Right hindlimb (tissue), 1 donor: ENCODE measurements around the gene FAM124A.
A peak's percentile ranks its signal among the peaks of the same experiment; 100 is the strongest.

Experiments used
- DNase-seq: peaks from one replicate; pipeline ENCODE4 v3.0.0-alpha.2; 2018

FAM124A gene, protein sequence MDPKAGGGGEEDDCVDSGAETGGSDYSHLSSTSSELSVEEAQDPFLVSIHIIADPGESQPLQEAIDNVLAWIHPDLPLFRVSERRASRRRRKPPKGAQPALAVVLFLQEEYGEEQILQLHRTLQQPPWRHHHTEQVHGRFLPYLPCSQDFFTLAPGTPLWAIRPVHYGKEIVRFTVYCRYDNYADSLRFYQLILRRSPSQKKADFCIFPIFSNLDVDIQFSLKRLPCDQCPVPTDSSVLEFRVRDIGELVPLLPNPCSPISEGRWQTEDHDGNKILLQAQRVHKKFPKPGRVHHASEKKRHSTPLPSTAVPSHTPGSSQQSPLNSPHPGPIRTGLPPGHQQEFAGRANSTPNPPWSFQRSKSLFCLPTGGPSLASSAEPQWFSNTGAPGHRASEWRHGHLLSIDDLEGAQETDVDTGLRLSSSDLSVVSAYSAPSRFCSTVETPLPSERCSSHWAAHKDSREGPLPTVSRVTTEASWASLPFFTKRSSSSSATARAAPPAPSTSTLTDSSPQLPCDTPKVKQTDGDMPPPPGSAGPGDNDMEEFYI

DNA sequence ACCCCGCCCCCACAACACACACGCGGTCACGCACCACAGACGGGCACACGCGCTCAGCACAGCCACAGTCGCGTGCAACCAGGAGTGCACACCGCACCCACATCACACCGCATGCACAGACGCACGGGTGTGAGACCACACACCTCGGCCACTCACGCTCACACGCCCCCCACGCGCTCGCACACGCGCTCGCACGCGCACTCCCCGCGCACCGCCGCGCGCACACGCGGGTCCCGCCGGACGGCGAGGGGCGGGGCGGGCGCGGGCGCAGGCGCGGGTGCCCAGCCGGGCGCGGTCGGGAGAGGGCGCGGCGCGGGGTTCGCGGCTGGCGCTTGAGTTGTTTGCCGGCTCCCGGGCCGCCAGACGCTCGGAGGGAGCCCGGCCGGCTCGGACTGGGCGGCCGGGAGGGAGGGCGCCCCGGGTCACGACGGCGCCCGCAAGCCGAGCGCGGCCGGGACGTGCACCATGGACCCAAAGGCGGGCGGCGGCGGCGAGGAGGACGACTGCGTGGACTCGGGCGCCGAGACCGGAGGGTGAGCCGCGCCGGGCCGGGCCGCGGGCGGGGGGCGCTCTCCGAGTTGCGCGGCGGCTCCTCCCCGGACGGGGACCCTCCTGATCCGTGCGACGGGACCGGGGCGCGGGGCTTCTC is at the start of gene FAM124A:
TSS of gene FAM124A (plus strand) at position 362 of the 649 bp plus-strand sequence. CDS start at position 466, 104 bp downstream.
- DNase-seq = peak; percentile 60

- no peak for DNase-seq
Observed at GRCh38 chr13:51175021-51175420, 47.2 kb upstream of the FAM124A start.

- DNase-seq = no peak
Observed at GRCh38 chr13:51175639-51176038, 46.6 kb upstream of the FAM124A start.

GRCh38 chr13:51177188-51177587 is 45.0 kb upstream of the FAM124A start:
- DNase-seq = no peak

- no peak for DNase-seq
Observed at GRCh38 chr13:51178456-51179074, 43.6 kb upstream of the FAM124A start.

DNA sequence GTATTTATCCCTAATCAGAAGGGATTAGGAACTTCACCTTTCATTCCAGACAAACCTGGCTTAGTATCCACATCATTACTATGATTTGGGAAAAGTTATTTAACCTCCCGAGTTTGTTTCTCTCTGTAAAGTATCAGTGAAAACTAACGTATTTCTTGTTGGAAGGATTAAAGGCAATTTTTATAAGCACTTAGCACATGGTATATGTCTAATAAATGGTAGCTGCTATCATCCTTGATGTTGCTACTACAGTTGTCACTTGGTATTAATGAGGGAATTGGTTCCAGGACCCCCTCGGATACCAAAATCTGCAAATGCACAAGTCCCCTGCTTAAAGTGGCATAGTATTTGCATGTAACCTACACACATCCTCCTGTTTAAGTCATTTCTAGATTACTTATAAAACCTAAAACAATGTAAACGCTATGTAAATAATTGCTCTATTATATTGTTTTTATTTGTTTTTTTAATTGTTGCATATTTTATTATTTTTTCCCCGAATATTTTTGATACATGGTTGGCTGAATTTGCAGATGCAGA is 42.7 kb upstream of the FAM124A start:
- no peak for DNase-seq

DNA sequence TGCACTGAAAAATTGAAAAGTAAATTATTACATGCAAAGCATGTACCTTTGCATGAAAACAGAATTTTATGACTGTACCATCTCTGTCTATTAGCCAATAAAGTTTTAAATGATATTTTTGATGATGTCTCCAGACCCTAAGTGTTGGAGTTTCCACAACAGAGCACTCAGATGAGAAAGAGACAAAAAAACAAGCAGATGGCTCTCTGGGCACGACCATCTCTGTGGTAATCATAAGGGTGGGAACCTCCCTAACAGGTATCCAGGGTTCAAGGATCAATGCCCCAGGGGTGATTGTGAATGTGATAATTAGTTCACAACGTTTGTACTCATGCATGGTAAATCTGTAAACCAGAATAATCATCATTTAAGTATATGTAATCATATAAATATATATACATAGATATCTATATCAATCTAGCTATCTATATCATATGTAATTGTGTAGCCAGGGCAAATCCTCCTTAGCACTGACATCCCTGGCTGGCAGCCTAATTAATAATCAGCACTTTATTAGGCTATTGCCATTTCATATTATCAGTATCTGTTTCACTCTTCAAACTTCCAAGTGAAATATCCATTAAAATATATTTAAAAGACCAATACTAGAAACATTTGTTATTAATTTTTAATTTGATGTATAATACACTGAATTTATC is 41.2 kb upstream of the FAM124A start:
- no peak for DNase-seq

GRCh38 chr13:51181786-51182383 is 40.3 kb upstream of the FAM124A start:
- no peak for DNase-seq

GRCh38 chr13:51191743-51192142 is 30.5 kb upstream of the FAM124A start:
- no peak for DNase-seq

DNA sequence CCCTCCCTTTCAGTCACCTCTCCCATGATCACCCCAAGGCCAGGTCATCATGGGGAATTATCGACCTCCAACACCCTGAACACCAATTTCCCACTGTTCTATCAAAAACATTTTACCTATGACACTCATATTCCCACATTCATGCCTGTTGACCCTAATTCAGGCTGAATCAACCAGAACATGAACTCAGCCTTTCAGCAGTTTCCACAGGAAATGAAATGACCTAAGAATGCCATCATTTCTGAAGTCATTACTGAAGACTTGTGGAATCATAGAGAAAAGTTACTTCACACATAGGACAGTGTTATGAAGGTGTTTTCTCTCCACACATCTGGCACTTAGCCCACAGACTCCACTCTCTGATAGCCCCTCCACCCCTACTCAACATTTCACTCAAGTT is 29.9 kb upstream of the FAM124A start:
- DNase-seq = no peak

GRCh38 chr13:51193387-51193786 is 28.8 kb upstream of the FAM124A start:
- DNase-seq = no peak

DNA sequence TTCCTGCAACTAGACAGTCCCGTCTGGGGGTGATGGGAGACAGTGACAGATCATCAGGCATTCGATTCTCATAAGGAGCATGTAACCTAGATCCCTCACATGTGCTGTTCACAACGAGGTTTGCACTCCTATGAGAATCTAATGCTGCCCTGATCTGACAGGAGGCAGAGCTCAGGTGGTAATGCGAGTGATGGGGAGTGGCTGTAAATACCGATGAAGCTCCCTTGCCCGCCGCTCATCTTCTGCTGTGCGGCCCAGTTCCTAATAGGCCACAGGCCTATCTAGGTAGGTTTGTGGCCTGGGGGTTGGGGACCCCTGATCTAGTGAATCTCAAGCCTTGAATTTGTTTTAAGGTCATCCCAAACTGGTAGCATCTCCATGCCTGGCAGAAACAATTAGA is 27.3 kb upstream of the FAM124A start:
- no peak for DNase-seq

DNA sequence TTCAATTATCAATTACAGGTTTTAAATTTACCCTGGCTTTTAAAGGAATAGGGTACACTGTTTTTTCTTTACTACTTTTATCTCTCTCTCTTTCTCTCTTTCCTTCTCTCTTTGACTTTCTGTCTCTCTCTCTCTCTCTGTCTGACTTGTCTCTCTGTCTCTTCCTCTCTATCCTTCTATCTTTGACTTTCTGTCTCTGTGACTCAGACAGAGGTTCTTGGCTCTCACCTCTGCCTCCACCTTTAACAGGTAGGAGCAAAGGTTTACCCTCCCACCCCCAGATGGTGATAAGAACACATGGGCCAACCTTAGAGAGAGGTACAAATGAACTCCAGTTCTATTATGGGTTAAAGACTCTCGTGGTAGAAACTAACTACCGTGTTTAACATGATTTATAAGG is 20.3 kb upstream of the FAM124A start:
- DNase-seq = no peak

DNA sequence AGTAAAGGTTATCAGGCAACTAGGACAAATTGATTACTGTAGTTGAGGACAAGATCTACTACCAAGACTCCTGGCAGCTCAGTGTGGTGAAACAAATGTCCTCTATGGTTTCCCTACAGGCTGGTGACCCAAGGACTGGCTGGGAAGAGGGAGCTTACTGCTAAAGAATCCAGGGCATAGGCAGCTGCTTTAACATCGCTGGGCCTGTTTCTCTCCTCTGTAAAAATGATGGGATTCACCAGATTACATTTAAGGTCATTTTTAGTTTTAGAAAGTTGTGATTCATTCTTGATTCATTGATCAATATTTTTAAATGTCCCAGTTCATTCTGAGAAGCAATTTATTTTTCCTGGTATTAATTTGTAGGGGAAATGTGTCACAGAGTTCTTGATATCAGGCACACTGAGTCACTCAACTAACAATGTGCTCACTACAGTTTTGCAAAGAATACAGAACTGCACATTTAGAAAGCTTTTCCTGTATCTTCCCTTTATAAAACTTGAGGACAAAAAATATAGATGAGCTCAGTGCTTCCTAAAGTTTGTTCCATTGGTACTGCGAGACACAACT is 19.6 kb upstream of the FAM124A start:
- no peak for DNase-seq

DNA sequence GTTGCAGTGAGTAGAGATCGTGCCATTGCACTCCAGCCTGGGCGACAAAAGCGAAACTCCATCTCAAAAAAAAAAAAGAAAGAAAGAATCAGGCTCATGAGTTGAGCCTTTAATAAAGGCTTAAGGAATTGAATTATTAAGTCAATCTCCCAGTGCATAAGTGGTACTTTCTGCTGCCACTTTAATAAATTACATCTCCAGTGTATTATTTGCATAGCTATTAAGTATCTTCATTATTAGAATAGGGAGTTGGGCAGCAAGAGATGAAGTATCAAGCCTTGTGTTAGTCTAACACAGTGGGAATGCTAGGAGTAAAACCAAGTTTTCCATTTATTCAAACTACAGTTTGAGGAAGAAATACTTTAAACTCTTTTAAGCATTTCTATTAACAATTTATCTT is 15.6 kb upstream of the FAM124A start:
- no peak for DNase-seq

- no peak for DNase-seq
Observed at GRCh38 chr13:51207881-51208280, 14.3 kb upstream of the FAM124A start.

GRCh38 chr13:51208716-51209115 is 13.5 kb upstream of the FAM124A start:
- no peak for DNase-seq

GRCh38 chr13:51211910-51212309 is 10.3 kb upstream of the FAM124A start:
- DNase-seq = no peak

GRCh38 chr13:51212758-51213157 is 9.4 kb upstream of the FAM124A start:
- DNase-seq = no peak

DNA sequence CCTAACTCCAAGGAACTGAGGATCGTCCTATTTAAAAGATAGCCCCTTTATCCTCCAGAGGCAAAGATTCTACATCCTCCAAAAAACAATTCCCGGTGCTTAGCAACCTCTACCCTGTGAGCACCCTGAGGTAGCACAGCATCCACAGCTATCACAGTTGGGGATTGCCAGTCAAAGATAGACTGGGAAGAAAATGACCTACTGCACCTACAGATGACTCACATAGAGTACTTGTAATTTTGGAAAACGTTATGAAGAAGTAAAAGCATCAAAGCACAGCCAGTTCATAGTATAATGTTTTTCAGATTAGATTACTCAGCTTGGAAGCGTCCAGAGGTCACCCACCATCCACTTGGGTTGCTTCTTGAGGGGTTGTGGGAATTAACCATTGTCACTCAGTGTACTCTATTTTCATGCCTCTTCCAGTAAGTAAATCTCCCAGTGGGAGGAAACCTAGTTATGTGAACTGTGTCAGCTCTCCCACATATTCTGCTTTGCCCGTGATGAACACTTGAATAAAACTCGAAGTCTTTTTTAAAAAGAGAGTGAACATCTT is 8.9 kb upstream of the FAM124A start:
- no peak for DNase-seq

- no peak for DNase-seq
Observed at GRCh38 chr13:51218626-51219025, 3.6 kb upstream of the FAM124A start.

DNA sequence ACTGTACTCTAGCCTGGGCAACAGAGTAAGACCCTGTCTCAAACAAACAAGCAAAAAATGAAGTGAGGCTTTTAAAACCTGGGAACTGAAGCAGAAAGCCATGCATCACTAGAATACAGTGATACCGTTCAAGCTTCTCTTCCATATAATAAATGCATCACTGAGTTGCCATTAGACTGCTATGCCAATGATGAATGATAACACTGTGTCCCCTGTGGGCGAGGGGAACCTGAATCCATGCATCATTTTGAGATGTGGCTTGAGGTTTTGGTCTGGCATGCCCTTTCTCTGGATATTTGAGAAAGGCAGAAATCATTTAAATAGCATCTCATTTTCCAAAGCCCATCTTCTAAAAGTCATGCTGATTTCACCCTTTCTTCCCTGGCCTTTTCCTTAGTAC is 1.5 kb upstream of the FAM124A start:
- no peak for DNase-seq
